DND-41 (cell line): ENCODE data around the gene CLSTN2.

Experiments
- EZH2 ChIP-seq: IDR thresholded peaks from 3 replicates; pipeline ENCODE4 v1.6.1; 2012; ENCODE audit warnings: borderline replicate concordance, low read depth, mild to moderate bottlenecking, moderate library complexity, low read length, inconsistent platforms; ENCODE audit not compliant: severe bottlenecking
- TF ChIP-seq, protein P1 (sequence below): IDR thresholded peaks from 2 replicates; pipeline ENCODE4 v1.5.1; 2012; ENCODE audit warnings: borderline replicate concordance, low read length, moderate library complexity, mild to moderate bottlenecking; ENCODE audit not compliant: poor library complexity, severe bottlenecking; ENCODE audit errors: extremely low read depth

DNA sequence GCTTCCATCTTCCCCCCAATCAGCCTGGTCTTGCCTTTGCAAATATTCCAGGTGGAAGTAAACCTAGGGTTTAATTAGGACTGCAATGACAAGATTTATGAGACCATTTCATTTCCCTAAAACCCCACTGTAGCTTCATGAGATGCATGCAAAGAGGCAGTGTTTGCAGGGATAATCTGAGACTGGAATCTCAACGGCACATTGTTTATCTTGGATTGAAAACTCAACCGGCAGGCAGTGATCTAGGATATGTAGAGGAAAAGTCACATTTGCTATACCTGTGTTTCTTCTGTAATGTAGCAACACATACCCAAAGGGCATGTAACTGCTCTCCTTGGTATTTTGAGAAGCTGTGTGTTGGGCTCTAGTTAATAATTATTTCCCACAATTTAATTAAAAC lies 18.7 kb upstream of the CLSTN2 start:
- TF ChIP-seq, protein P1, sequence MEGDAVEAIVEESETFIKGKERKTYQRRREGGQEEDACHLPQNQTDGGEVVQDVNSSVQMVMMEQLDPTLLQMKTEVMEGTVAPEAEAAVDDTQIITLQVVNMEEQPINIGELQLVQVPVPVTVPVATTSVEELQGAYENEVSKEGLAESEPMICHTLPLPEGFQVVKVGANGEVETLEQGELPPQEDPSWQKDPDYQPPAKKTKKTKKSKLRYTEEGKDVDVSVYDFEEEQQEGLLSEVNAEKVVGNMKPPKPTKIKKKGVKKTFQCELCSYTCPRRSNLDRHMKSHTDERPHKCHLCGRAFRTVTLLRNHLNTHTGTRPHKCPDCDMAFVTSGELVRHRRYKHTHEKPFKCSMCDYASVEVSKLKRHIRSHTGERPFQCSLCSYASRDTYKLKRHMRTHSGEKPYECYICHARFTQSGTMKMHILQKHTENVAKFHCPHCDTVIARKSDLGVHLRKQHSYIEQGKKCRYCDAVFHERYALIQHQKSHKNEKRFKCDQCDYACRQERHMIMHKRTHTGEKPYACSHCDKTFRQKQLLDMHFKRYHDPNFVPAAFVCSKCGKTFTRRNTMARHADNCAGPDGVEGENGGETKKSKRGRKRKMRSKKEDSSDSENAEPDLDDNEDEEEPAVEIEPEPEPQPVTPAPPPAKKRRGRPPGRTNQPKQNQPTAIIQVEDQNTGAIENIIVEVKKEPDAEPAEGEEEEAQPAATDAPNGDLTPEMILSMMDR: no peak
- TF ChIP-seq EZH2: no peak
